Spleen (tissue), 11 donors: ENCODE data around the gene ACOT11. TPM values are rescaled to one million over a fixed set of nuclear protein-coding genes. Genes with fewer than 3 reads are reported as not detected.

ENCODE experiments used
- DNase-seq: peaks from one replicate; pipeline ENCODE4 v3.0.0-alpha.2; 2020
- H3K27ac ChIP-seq, 8 donors: fragments of 200-600 bp; sonication (generic) in 7 of 8; 1 replicate in 4 of 8; 2 replicates in 4 of 8; pipeline versions ENCODE4 v1.5.0 to v1.8.0; 2016 to 2021; ENCODE audit warnings: inconsistent platforms in 4 of 8, mild to moderate bottlenecking in 4 of 8, moderate library complexity in 1 of 8
- H3K27me3 ChIP-seq, 7 donors: fragments of 200-600 bp; sonication (generic) in 6 of 7; replicated peaks in 1 of 7; 1 replicate in 4 of 7; 2 replicates in 3 of 7; pipeline versions ENCODE4 v1.5.0 to v1.8.0; 2016 to 2021; ENCODE audit warnings: inconsistent platforms in 3 of 7, mild to moderate bottlenecking in 1 of 7
- H3K36me3 ChIP-seq, 6 donors: fragments of 200-600 bp; sonication (generic) in 5 of 6; 1 replicate in 4 of 6; 2 replicates in 2 of 6; pipeline versions ENCODE4 v1.5.0 to v1.8.0; 2016 to 2021; ENCODE audit warnings: inconsistent platforms in 2 of 6
- H3K4me1 ChIP-seq, 6 donors: fragments of 200-600 bp; sonication (generic) in 5 of 6; 1 replicate in 3 of 6; 2 replicates in 3 of 6; pipeline versions ENCODE4 v1.5.0 to v1.8.0; 2016 to 2021; ENCODE audit warnings: inconsistent platforms in 3 of 6
- H3K4me3 ChIP-seq, 8 donors: fragments of 200-600 bp; sonication (generic) in 7 of 8; 1 replicate in 4 of 8; 2 replicates in 4 of 8; pipeline versions ENCODE4 v1.5.0 to v1.8.0; 2016 to 2021; ENCODE audit warnings: inconsistent platforms in 4 of 8, mild to moderate bottlenecking in 4 of 8, moderate library complexity in 2 of 8
- H3K9me3 ChIP-seq, 8 donors: fragments of 200-600 bp; sonication (generic) in 7 of 8; 1 replicate in 4 of 8; 2 replicates in 4 of 8; pipeline versions ENCODE4 v1.5.0 to v1.8.0; 2016 to 2021; ENCODE audit warnings: inconsistent platforms in 4 of 8
- POLR2A ChIP-seq, 3 donors: fragments of 450-650 bp; IDR thresholded peaks; one replicate each; pipeline ENCODE4 v1.5.1; 2017; ENCODE audit warnings: antibody characterized with exemption in 3 of 3, mild to moderate bottlenecking in 1 of 3
- POLR2AphosphoS5 ChIP-seq, 3 donors: sonication (generic); formaldehyde crosslinking; IDR thresholded peaks; one replicate each; pipeline ENCODE4 v1.5.1; 2017; ENCODE audit warnings: antibody characterized with exemption in 3 of 3
- WGBS, 5 donors: extraction: QIAGEN DNeasy Blood & Tissue Kit in 3 of 5; methylation state at CpG; one replicate each; pipeline versions ENCODE4 v1.1.5 to v1.1.7; 2013 to 2018; 5-methylcytosine and 5-hydroxymethylcytosine counted together
- intact Hi-C: fragments of 100-400 bp; cut with DNase I; formaldehyde crosslinking; loops from one replicate; pipeline ENCODE4 v1.15.0; 2023; ENCODE audit warnings: low total_unique reads
- polyA plus RNA-seq, 3 donors: library from polyadenylated mRNA; stranded (reverse); fragments of 200-250 nt; gene quantifications; one replicate each; pipeline ENCODE4 v1.2.1, GENCODE V29; 2013
- total RNA-seq, 7 donors: library from RNA; depleted of rRNA in 3 of 7; stranded (reverse); fragments of >200 nt in 3 of 7; fragmentation: NEBNext Ultra II Directional in 4 of 7; extraction: Animal tissue kit (Norgen Biotek cat#: 25700) in 4 of 7; gene quantifications; one replicate each; pipeline versions ENCODE4 v1.1.0 to v1.2.1, GENCODE V29; 2016 to 2021
- TF ChIP-seq, protein P1 (sequence below), 11 experiments: fragments of 200-600 bp in 7 of 11; fragments of 450-650 bp in 4 of 11; sonication (generic) in 4 of 11; IDR thresholded peaks in 8 of 11; conservative IDR thresholded peaks in 3 of 11; 1 replicate in 7 of 11; 2 replicates in 4 of 11; pipeline versions ENCODE4 v1.4.0 to v1.8.0; 2016 to 2021; ENCODE audit warnings: antibody characterized with exemption in 11 of 11, inconsistent platforms in 4 of 11, mild to moderate bottlenecking in 1 of 11
- donor health status: healthy with polysubstance abuse.
- donor health status: DM: no; HTN: no; CAD: no; lungs with moderate emphysema.
- donor health status: DM: no; HTN: no; CAD: no.
- donor health status: Bipolar disorder and iron deficiency.
- donor health status: healthy.
- donor health status: DM: no; HTN: no; CAD: no.
- donor health status: DM: yes; HTN: yes; CAD: no.

The ACOT11 gene
- total and polyA plus RNA-seq, 10 donors: 0.30 to 3.2 (median 2.1) TPM

GRCh38 chr1:54606990-54607325 is 58.9 kb downstream of the ACOT11 start:
- DNase-seq: peak; percentile 66
- Histone ChIP-seq H3K9me3 (no peaks in the 10 kb centered on the region), H3K36me3 (no peaks in the 10 kb centered on the region), H3K4me3 (no peak overlapping the region), H3K27me3 (no peaks in the 10 kb centered on the region), H3K4me1 (peaks cover 0 to 17% (median 4%) of the 10 kb centered on the region in 6 donors), H3K27ac (no peak overlapping the region)
- intact Hi-C loops: no loop called here
- WGBS, 5 donors: 94 to 96% (median 94%) methylated on average over 8 to 13 of the region's 13 CpGs
- TF ChIP-seq POLR2A (IDR thresholded peaks at IDR 0.05) (no peak), POLR2AphosphoS5 (IDR thresholded peaks at IDR 0.05) (no peak)
- TF ChIP-seq, protein P1, sequence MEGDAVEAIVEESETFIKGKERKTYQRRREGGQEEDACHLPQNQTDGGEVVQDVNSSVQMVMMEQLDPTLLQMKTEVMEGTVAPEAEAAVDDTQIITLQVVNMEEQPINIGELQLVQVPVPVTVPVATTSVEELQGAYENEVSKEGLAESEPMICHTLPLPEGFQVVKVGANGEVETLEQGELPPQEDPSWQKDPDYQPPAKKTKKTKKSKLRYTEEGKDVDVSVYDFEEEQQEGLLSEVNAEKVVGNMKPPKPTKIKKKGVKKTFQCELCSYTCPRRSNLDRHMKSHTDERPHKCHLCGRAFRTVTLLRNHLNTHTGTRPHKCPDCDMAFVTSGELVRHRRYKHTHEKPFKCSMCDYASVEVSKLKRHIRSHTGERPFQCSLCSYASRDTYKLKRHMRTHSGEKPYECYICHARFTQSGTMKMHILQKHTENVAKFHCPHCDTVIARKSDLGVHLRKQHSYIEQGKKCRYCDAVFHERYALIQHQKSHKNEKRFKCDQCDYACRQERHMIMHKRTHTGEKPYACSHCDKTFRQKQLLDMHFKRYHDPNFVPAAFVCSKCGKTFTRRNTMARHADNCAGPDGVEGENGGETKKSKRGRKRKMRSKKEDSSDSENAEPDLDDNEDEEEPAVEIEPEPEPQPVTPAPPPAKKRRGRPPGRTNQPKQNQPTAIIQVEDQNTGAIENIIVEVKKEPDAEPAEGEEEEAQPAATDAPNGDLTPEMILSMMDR (IDR thresholded peaks at IDR 0.05 in 8 of 11, conservative IDR thresholded peaks at IDR 0.05 in 3 of 11): no peak

DNA sequence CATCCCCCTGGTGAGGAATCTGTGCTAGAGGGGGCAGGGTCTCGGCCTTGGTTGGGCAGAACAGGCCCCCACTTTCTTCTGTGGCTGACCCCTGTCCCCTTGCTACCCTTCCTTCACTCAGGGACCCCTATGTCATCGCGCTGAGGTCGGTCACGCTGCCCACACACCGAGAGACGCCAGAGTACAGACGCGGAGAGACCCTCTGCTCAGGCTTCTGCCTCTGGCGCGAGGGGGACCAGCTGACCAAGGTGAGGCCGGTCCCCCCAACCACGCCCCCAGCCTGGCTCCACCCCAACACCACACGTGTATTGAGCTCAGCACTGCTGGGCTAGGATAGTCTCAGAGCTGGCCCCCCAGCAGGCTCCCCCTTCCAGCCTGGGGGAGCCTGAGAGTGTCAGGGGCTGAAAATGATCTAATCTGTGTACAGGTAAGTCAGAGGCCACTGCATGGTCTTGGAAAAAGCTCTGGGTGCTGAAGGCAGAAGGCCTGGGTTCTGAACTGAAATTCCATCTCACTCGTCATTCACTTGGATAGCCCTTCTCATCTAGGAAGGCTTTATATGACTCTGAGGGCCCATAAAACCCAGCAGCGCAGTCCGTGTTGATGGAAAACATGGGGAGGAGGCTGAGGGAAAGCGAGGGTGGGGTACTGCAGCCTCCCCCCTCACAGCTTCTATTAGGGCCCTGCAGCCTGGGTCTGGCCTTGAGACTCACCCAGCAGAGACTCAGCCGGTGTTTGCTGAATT is 60.0 kb downstream of the ACOT11 start:
- H3K27me3 ChIP-seq: no peaks in the 10 kb centered on the region
- no peaks in the 10 kb centered on the region for H3K36me3 ChIP-seq
- intact Hi-C loops: no loop called here
- no peak overlapping the region for H3K27ac ChIP-seq
- H3K4me1 ChIP-seq: peaks cover 0 to 17% (median 4%) of the 10 kb centered on the region in 6 donors
- no peaks in the 10 kb centered on the region for H3K9me3 ChIP-seq
- H3K4me3 ChIP-seq: no peak overlapping the region
- TF ChIP-seq, protein P1 (IDR thresholded peaks at IDR 0.05 in 8 of 11, conservative IDR thresholded peaks at IDR 0.05 in 3 of 11): no peak
- TF ChIP-seq POLR2AphosphoS5 (IDR thresholded peaks at IDR 0.05): no peak
- no peak for TF ChIP-seq POLR2A (IDR thresholded peaks at IDR 0.05)
- DNase-seq: peak; percentile 47
- 91 to 94% (median 91%) methylated on average over 18 to 19 of the region's 19 CpGs for WGBS, 5 donors

- no peaks in the 10 kb centered on the region for H3K36me3 ChIP-seq
- WGBS, 5 donors: 79 to 93% (median 84%) methylated on average over 7 to 9 of the region's 9 CpGs
- no peak overlapping the region for H3K27ac ChIP-seq
- TF ChIP-seq POLR2A (IDR thresholded peaks at IDR 0.05) (no peak), POLR2AphosphoS5 (IDR thresholded peaks at IDR 0.05) (no peak)
- TF ChIP-seq, protein P1 (IDR thresholded peaks at IDR 0.05 in 8 of 11, conservative IDR thresholded peaks at IDR 0.05 in 3 of 11): no peak
- peak; percentile 41 for DNase-seq
- no peaks in the 10 kb centered on the region for H3K27me3 ChIP-seq
- H3K4me3 ChIP-seq: no peak overlapping the region
- peaks cover 0 to 17% (median 4%) of the 10 kb centered on the region in 6 donors for H3K4me1 ChIP-seq
- no peaks in the 10 kb centered on the region for H3K9me3 ChIP-seq
- intact Hi-C loops: no loop called here
These were observed 60.7 kb downstream of the ACOT11 start for GRCh38 chr1:54608566-54609230.

GRCh38 chr1:54609301-54609921 is 61.4 kb downstream of the ACOT11 start:
- H3K27me3 ChIP-seq: no peaks in the 10 kb centered on the region
- WGBS, 5 donors: 67 to 82% (median 75%) methylated on average over 11 to 16 of the region's 16 CpGs
- DNase-seq: peak; percentile 79
- intact Hi-C loops: no loop called here
- no peaks in the 10 kb centered on the region for H3K9me3 ChIP-seq
- H3K36me3 ChIP-seq: no peaks in the 10 kb centered on the region
- no peak overlapping the region for H3K4me3 ChIP-seq
- peak; percentile 32 to 68 (median 60) for TF ChIP-seq POLR2AphosphoS5 (IDR thresholded peaks at IDR 0.05)
- TF ChIP-seq, protein P1 (IDR thresholded peaks at IDR 0.05 in 8 of 11, conservative IDR thresholded peaks at IDR 0.05 in 3 of 11): no peak
- peaks cover 0 to 15% (median 3%) of the 10 kb centered on the region in 6 donors for H3K4me1 ChIP-seq
- peak overlapping the region in 1 of 8 donors; percentile 27 for H3K27ac ChIP-seq
